Fibroblast of lung (primary cell): ENCODE data around the gene CRYBG2.

Experiments
- CTCF ChIP-seq, 2 donors: IDR thresholded peaks in 1 of 2; conservative IDR thresholded peaks in 1 of 2; 1 replicate in 1 of 2; 2 replicates in 1 of 2; pipeline ENCODE4 v1.5.1; 2011 to 2012; ENCODE audit warnings: low read length in 2 of 2, control low read depth in 1 of 2, inconsistent platforms in 1 of 2, low read depth in 1 of 2, mild to moderate bottlenecking in 1 of 2
- EZH2 ChIP-seq: IDR thresholded peaks from 2 replicates; pipeline ENCODE4 v1.5.1; 2012; ENCODE audit warnings: low read length, control low read depth, mild to moderate bottlenecking; ENCODE audit errors: missing control alignments

GRCh38 chr1:26322042-26322331 lies 31.9 kb downstream of the CRYBG2 start:
- no peak for TF ChIP-seq CTCF (conservative IDR thresholded peaks at IDR 0.05 in 1 of 2, IDR thresholded peaks at IDR 0.05 in 1 of 2; ENCODE audit: low read depth in 1 of 2, low read length in 2 of 2)
- no peak for TF ChIP-seq EZH2
